Mammary epithelial cell (primary cell): Measurements from ENCODE around the gene TLX1.

ENCODE experiments used
- EZH2 ChIP-seq: IDR thresholded peaks from 2 replicates; pipeline ENCODE4 v1.6.1; 2012; ENCODE audit warnings: low read length, inconsistent platforms, borderline replicate concordance
- TF ChIP-seq, protein P1 (sequence below), 2 donors: IDR thresholded peaks in 1 of 2; conservative IDR thresholded peaks in 1 of 2; 2 replicates each; pipeline ENCODE4 v1.5.1; 2011 to 2012; ENCODE audit warnings: inconsistent platforms in 2 of 2, low read length in 2 of 2, mild to moderate bottlenecking in 2 of 2, control low read depth in 1 of 2, low read depth in 1 of 2; ENCODE audit not compliant: insufficient read depth in 1 of 2; ENCODE audit errors: extremely low read depth in 1 of 2

DNA sequence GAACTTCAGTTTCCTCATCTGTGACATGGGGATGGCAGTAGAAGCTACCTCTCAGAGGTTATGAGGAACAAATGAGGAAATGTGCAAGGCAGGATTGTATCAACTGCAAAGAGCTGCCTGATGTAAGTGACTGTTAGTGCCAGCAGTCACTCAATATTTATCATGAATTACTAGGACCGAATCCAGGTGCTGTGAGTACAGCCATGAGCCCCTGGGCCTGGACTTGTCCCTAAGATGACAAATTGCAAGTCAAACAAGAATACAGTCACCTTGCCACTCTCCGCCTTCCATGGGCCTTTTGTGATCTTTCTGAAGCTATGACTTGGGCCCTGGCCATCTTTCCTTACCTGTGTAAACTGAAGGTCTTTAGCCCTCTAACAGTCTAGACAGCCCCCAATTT is 27.7 kb upstream of the TLX1 start:
- TF ChIP-seq, protein P1, sequence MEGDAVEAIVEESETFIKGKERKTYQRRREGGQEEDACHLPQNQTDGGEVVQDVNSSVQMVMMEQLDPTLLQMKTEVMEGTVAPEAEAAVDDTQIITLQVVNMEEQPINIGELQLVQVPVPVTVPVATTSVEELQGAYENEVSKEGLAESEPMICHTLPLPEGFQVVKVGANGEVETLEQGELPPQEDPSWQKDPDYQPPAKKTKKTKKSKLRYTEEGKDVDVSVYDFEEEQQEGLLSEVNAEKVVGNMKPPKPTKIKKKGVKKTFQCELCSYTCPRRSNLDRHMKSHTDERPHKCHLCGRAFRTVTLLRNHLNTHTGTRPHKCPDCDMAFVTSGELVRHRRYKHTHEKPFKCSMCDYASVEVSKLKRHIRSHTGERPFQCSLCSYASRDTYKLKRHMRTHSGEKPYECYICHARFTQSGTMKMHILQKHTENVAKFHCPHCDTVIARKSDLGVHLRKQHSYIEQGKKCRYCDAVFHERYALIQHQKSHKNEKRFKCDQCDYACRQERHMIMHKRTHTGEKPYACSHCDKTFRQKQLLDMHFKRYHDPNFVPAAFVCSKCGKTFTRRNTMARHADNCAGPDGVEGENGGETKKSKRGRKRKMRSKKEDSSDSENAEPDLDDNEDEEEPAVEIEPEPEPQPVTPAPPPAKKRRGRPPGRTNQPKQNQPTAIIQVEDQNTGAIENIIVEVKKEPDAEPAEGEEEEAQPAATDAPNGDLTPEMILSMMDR (conservative IDR thresholded peaks at IDR 0.05 in 1 of 2, IDR thresholded peaks at IDR 0.05 in 1 of 2; ENCODE audit: extremely low read depth in 1 of 2, insufficient read depth in 1 of 2, low read depth in 1 of 2, low read length in 2 of 2) = no peak
- no peak for TF ChIP-seq EZH2
